ENCODE measurements around the gene WFIKKN1. TPM values are rescaled to one million over a fixed set of nuclear protein-coding genes. Genes with fewer than 3 reads are reported as not detected.

Gene WFIKKN1
- total and polyA plus RNA-seq, 2 of the 13 experiments (the other 11 are each of a cell fraction or from before 2014, with no cell fraction given), result 1.7 to 4.9 TPM

- no peak for TF ChIP-seq TEAD2 (CRISPR knock-in tag; IDR thresholded peaks at IDR 0.05)
- TF ChIP-seq SIX1 (CRISPR knock-in tag; IDR thresholded peaks at IDR 0.05; ENCODE audit: borderline replicate concordance), result peak; percentile 9; the same call in 1 of the 2 replicates
- 0 out of 2 replicates have a peak, but pooled peaks have one; percentile 11 for TF ChIP-seq ZNF547 (CRISPR knock-in tag; IDR thresholded peaks at IDR 0.05)
- 0 out of 2 replicates have a peak, but pooled peaks have one; percentile 78 for TF ChIP-seq NFATC3 (CRISPR knock-in tag; IDR thresholded peaks at IDR 0.05)
- TF ChIP-seq ZNF160 (CRISPR knock-in tag; IDR thresholded peaks at IDR 0.05), result no peak; the same call in 1 of the 2 replicates
- TF ChIP-seq MED13 (CRISPR knock-in tag; IDR thresholded peaks at IDR 0.05), result no peak
- no peak for TF ChIP-seq ZBTB7B (CRISPR knock-in tag; IDR thresholded peaks at IDR 0.05)
- peak; percentile 38; the same call in 1 of the 2 replicates for TF ChIP-seq THAP8 (CRISPR knock-in tag; IDR thresholded peaks at IDR 0.05; ENCODE audit: borderline replicate concordance)
- peak; percentile 95 for TF ChIP-seq ARID4A (CRISPR knock-in tag; IDR thresholded peaks at IDR 0.05; ENCODE audit: borderline replicate concordance)
- TF ChIP-seq SOX6 (IDR thresholded peaks at IDR 0.05), result no peak
- TF ChIP-seq SOX6 (CRISPR knock-in tag; IDR thresholded peaks at IDR 0.05), result peak; percentile 44
- TF ChIP-seq ZFP90 (CRISPR knock-in tag; IDR thresholded peaks at IDR 0.05; ENCODE audit: borderline replicate concordance), result peak; percentile 54; the same call in 1 of the 2 replicates
- TF ChIP-seq DNMT1 (CRISPR knock-in tag; IDR thresholded peaks at IDR 0.05), result peak; percentile 92
- no peak; the same call in 1 of the 2 replicates for TF ChIP-seq ZNF33B (CRISPR knock-in tag; IDR thresholded peaks at IDR 0.05)
- TF ChIP-seq ATF7 (IDR thresholded peaks at IDR 0.05), result no peak
- TF ChIP-seq ATF7 (CRISPR knock-in tag; IDR thresholded peaks at IDR 0.05), result no peak
- peak; percentile 63; the same call in 1 of the 2 replicates for TF ChIP-seq DMAP1 (CRISPR knock-in tag; IDR thresholded peaks at IDR 0.05)
- TF ChIP-seq, protein P1, sequence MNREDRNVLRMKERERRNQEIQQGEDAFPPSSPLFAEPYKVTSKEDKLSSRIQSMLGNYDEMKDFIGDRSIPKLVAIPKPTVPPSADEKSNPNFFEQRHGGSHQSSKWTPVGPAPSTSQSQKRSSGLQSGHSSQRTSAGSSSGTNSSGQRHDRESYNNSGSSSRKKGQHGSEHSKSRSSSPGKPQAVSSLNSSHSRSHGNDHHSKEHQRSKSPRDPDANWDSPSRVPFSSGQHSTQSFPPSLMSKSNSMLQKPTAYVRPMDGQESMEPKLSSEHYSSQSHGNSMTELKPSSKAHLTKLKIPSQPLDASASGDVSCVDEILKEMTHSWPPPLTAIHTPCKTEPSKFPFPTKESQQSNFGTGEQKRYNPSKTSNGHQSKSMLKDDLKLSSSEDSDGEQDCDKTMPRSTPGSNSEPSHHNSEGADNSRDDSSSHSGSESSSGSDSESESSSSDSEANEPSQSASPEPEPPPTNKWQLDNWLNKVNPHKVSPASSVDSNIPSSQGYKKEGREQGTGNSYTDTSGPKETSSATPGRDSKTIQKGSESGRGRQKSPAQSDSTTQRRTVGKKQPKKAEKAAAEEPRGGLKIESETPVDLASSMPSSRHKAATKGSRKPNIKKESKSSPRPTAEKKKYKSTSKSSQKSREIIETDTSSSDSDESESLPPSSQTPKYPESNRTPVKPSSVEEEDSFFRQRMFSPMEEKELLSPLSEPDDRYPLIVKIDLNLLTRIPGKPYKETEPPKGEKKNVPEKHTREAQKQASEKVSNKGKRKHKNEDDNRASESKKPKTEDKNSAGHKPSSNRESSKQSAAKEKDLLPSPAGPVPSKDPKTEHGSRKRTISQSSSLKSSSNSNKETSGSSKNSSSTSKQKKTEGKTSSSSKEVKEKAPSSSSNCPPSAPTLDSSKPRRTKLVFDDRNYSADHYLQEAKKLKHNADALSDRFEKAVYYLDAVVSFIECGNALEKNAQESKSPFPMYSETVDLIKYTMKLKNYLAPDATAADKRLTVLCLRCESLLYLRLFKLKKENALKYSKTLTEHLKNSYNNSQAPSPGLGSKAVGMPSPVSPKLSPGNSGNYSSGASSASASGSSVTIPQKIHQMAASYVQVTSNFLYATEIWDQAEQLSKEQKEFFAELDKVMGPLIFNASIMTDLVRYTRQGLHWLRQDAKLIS (CRISPR knock-in tag; IDR thresholded peaks at IDR 0.05), result no peak
- TF ChIP-seq ZNF629 (CRISPR knock-in tag; conservative IDR thresholded peaks at IDR 0.05), result no peak; the same call in 1 of the 2 replicates
- TF ChIP-seq, protein P2, sequence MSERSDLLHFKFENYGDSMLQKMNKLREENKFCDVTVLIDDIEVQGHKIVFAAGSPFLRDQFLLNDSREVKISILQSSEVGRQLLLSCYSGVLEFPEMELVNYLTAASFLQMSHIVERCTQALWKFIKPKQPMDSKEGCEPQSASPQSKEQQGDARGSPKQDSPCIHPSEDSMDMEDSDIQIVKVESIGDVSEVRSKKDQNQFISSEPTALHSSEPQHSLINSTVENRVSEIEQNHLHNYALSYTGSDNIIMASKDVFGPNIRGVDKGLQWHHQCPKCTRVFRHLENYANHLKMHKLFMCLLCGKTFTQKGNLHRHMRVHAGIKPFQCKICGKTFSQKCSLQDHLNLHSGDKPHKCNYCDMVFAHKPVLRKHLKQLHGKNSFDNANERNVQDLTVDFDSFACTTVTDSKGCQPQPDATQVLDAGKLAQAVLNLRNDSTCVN (CRISPR knock-in tag; IDR thresholded peaks at IDR 0.05; ENCODE audit: borderline replicate concordance), result no peak
Measured at GRCh38 chr16:636206-637080, 5.7 kb downstream of the WFIKKN1 start, which contains the start of gene METTL26 (continued).
